T-helper 17 cell (primary cell): ENCODE measurements around the gene SHC3. TPM values are rescaled to one million over a fixed set of nuclear protein-coding genes. Genes with fewer than 3 reads are reported as not detected.

Source experiments
- ATAC-seq: fragments of 150-1000 bp; cut with Tn5 transposase; 2 replicates; pipeline ENCODE4 v1.10.0; 2021; ENCODE audit warnings: mild to moderate bottlenecking, moderate library complexity
- DNase-seq, 3 donors: peaks; one replicate each; pipeline versions ENCODE4 v3.0.0 to v3.0.0-alpha.2; 2020 to 2021
- H3K9me3 ChIP-seq: one replicate; pipeline ENCODE4 v1.7.0; 2013; ENCODE audit warnings: low read length, mild to moderate bottlenecking; ENCODE audit not compliant: control insufficient read depth, poor library complexity, severe bottlenecking
- H3K27ac Mint-ChIP-seq: one replicate; pipeline ENCODE4 v1.8.0; 2022; ENCODE audit warnings: mild to moderate bottlenecking, moderate library complexity, mixed read lengths
- H3K27me3 Mint-ChIP-seq: one replicate; pipeline ENCODE4 v1.8.0; 2022; ENCODE audit warnings: mixed read lengths
- H3K36me3 Mint-ChIP-seq: one replicate; pipeline ENCODE4 v1.8.0; 2022; ENCODE audit warnings: low read depth, mixed read lengths
- H3K4me1 Mint-ChIP-seq: one replicate; pipeline ENCODE4 v1.8.0; 2022; ENCODE audit warnings: mild to moderate bottlenecking, mixed read lengths
- H3K4me3 Mint-ChIP-seq: one replicate; pipeline ENCODE4 v1.8.0; 2022; ENCODE audit warnings: mild to moderate bottlenecking, moderate library complexity, mixed read lengths
- total RNA-seq, 4 donors: library from RNA in 2 of 4; stranded (reverse) in 2 of 4; gene quantifications; one replicate each; pipeline ENCODE4 v1.2.3 and lab custom pipeline; 2022 to 2026

Gene SHC3
- total RNA-seq, 2 donors from 2014 or later = not detected

DNA sequence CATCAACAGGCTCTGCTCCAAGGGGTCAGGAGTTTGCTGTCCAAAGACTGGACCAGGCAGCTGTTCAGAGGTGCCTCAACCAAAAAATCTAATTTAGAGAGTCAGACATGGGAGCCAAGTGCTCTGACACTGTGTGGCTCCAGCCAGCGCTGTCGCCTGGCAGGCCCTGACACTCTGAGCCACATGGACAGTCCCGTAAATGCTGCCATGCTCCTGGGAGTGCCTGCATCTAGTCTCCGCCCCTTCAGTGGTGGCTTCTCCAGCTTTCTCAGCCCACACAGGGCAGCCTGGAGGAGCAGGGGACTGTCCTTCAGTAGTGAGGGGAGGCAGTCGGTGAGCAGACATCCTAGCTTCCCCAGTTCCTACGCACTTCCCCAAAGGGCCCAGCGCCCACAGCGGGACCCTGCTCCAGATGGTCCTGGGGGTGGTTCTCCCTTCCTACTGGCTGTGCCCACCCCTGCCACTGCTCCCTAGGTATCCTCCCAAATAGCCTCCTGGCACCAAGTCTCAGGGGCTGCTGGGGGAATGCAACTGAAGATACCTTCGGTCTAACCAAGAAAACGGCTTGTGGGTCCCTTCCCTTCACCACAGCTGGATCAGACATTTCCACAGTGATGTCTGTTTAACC is 72.3 kb downstream of the SHC3 start:
- ATAC-seq = no peak
- Mint-ChIP-seq H3K36me3 (peaks cover 3% of the 10 kb centered on the region), H3K27me3 (peaks cover 32% of the 10 kb centered on the region), H3K4me3 (no peak overlapping the region), H3K4me1 (no peaks in the 10 kb centered on the region), H3K27ac (no peak overlapping the region)
- H3K9me3 ChIP-seq = no peaks in the 10 kb centered on the region
- no peak for DNase-seq

DNA sequence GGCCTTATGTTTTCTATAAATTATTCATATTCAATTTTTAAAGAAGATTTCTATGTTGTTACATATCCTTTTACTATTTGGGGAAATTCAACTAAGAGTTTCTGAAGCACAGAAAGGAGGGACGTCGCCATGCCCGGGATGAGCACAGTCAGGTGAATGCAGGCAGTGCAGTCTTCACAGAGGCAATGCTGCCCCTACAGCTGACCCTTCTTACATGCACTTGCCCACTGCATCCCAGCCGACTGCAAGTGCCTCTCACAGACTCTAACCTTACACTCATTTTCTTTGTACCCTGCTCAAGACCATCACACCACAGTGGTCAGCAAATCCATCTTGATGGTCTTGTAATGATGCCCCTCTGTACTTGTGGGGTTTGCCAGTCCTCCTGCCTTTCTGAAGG is 73.8 kb downstream of the SHC3 start:
- ATAC-seq (no peak), DNase-seq (no peak)
- no peak overlapping the region for H3K4me3 Mint-ChIP-seq
- H3K27ac Mint-ChIP-seq = no peak overlapping the region
- no peaks in the 10 kb centered on the region for H3K4me1 Mint-ChIP-seq
- peaks cover 25% of the 10 kb centered on the region for H3K27me3 Mint-ChIP-seq
- no peaks in the 10 kb centered on the region for H3K9me3 ChIP-seq
- peaks cover 3% of the 10 kb centered on the region for H3K36me3 Mint-ChIP-seq

DNA sequence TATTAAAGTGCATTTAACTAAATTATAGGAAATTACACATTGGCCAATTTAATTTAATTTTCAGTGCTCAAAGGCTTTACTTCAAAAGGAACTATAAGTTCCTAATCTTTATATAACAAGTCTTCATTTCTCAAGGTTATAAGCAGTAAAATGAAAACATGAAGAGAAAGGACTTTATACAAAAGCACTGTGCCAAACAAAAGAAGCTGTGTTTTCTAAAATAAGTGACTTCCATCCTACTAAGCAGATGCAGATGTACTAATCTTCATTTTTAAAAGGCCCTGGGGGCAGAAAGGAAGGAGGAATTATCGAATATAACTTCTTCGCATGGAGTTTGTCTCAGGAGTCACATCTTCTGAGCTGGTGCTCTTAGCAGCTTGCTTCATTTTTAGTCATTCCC is 81.4 kb downstream of the SHC3 start:
- ATAC-seq = no peak
- no peaks in the 10 kb centered on the region for H3K36me3 Mint-ChIP-seq
- no peaks in the 10 kb centered on the region for H3K9me3 ChIP-seq

DNA sequence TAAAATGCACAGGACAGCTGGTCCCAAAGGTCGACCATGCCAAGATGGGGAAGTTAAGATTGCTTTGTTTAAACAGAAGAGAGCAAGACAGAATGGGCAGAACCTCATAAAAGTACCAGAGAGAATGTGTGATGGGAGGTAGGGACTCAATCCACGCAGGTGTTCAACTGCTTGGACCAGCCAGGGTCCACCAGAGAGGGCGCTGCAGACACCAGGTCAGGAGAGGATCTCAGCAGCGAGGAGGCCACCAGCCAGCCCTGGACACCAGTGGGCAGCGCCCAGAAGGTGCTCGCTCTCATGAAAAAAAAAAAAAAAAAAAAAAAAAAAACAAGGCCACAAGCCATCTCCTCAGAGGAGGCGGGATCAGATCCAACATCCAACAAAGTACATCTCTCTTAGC is 81.8 kb downstream of the SHC3 start:
- no peak for DNase-seq

More for the DNA sequence above, 81.4 kb downstream of the SHC3 start:
- no peak for DNase-seq
- no peak overlapping the region for H3K27ac Mint-ChIP-seq
- peaks cover 23% of the 10 kb centered on the region for H3K27me3 Mint-ChIP-seq
- H3K4me1 Mint-ChIP-seq = no peaks in the 10 kb centered on the region
- H3K4me3 Mint-ChIP-seq = no peak overlapping the region

DNA sequence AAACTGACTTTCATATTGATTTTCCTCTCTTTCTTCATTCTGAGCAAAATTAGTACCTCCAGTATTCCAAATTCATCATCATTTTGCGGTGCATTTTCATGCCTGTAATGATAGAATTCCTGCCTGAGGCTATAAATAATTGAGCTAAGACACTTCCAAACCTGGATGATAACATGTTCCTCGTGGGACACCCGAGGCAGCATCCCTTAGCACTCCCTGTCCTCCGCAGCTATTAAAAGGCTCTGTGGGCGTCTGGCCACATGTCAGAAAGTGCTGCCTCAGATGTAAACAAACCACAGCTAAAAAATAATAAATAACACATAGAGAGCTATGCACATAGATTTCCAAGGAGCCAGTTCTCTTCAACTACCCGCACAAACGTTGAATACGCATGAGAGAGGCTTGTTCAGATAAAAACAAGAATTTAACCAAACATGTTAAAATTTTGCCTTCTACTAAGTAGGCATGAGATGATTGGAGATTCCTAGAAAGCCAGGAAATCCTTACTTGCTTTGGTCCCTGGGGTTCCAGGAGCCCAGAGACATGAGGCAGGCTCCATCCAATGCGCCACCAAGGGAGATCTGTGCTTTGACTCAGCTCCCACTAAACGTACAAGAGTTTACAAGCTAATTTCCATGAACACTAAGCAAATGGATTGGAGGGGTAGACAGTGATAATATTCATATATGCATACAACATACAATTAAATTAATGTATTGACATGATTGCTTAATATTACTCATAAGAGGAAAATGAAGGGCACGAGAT is 82.7 kb downstream of the SHC3 start:
- H3K27me3 Mint-ChIP-seq = peaks cover 23% of the 10 kb centered on the region
- H3K4me3 Mint-ChIP-seq = no peak overlapping the region
- no peaks in the 10 kb centered on the region for H3K4me1 Mint-ChIP-seq
- no peak overlapping the region for H3K27ac Mint-ChIP-seq
- ATAC-seq (no peak), DNase-seq (no peak)
- H3K36me3 Mint-ChIP-seq = no peaks in the 10 kb centered on the region
- H3K9me3 ChIP-seq = no peaks in the 10 kb centered on the region

More for the DNA sequence above, 81.8 kb downstream of the SHC3 start:
- no peak overlapping the region for H3K27ac Mint-ChIP-seq
- H3K27me3 Mint-ChIP-seq = peaks cover 23% of the 10 kb centered on the region
- no peak overlapping the region for H3K4me3 Mint-ChIP-seq
- no peaks in the 10 kb centered on the region for H3K36me3 Mint-ChIP-seq
- ATAC-seq = no peak
- no peaks in the 10 kb centered on the region for H3K9me3 ChIP-seq
- H3K4me1 Mint-ChIP-seq = no peaks in the 10 kb centered on the region

DNA sequence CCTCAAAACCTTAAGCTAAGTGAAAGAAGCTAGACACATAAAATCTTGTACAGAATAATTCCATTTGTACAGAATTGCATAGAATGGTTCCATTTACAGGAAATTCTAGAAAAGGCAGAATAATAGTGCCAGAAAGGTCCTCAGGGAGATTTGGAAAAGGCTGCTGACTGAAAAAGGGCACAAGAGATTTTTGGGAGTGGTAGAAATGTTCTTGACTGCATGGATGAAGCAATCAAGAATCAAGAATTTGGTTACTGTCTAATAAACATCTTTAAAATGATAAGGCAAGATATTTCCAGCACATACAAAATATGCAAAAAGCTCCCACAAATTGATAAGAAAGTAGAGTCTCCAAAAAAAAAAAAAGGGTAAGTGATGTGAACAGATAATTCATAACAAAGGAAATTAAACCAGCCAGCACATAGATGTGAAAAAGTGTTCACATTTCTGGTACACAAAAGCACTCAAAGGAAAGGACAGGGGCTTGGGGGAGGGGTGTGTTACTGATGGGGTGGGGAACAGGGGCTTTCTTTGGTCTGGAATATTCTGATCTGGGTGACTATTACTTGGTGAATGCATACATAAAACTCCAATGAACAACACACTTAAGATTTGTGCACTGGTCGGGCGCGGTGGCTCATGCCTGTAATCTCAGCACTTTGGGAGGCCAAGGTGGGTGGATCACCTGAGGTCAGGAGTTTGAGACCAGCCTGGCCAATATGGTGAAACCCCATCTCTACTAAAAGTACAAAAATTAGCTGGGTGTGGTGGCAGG is 85.2 kb downstream of the SHC3 start:
- no peaks in the 10 kb centered on the region for H3K9me3 ChIP-seq
- Mint-ChIP-seq H3K36me3 (no peaks in the 10 kb centered on the region), H3K4me3 (no peak overlapping the region), H3K27ac (no peak overlapping the region), H3K27me3 (peaks cover 36% of the 10 kb centered on the region), H3K4me1 (peaks cover 3% of the 10 kb centered on the region)
- no peak for ATAC-seq
- DNase-seq = no peak

DNA sequence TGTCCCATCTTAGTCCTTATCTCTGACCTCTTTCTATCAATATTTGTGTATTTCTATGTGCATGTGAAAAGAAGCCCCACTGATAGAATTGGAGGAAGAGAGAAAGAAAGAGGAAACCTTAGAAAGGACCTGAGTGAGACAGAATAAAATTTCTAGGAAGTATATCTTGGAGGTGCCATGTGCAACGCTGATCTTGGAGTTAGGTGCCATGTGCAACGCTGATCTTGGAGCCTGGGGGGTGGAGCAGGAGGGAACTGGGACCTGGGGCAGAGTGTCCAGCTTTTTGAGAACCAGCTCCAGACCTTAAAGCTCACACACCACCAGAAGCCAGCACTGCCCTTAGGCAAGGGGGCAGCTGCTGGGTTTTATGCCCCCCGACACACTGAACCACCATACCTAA is 89.4 kb downstream of the SHC3 start:
- Mint-ChIP-seq H3K36me3 (no peaks in the 10 kb centered on the region), H3K4me1 (peaks cover 5% of the 10 kb centered on the region), H3K27me3 (peaks cover 39% of the 10 kb centered on the region), H3K27ac (no peak overlapping the region), H3K4me3 (no peak overlapping the region)
- H3K9me3 ChIP-seq = no peaks in the 10 kb centered on the region
- ATAC-seq = no peak
- no peak for DNase-seq

DNA sequence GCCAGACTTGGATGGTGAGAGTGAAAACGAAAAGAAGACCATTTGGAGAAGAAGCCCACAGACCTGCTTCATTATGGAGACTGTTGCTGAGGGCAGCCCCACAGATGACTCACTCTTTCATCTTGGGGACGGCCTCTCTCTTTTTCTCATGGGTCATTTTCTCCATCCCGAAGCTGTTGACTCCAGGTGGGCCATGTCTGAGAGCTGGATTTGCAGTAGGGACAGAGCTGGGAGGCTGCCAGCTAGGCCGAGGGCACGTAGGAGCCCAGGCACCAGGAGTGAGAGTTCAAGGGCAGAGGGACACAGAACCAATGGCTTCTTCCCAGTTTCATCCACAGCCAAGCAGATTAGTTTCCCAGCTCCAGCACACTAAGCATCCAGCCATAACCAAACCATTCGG is 95.0 kb downstream of the SHC3 start:
- no peak overlapping the region for H3K27ac Mint-ChIP-seq
- ATAC-seq = no peak
- DNase-seq = no peak
- no peak overlapping the region for H3K4me3 Mint-ChIP-seq
- H3K36me3 Mint-ChIP-seq = no peaks in the 10 kb centered on the region
- H3K27me3 Mint-ChIP-seq = peaks cover 59% of the 10 kb centered on the region
- peaks cover 4% of the 10 kb centered on the region for H3K4me1 Mint-ChIP-seq
- no peaks in the 10 kb centered on the region for H3K9me3 ChIP-seq

DNA sequence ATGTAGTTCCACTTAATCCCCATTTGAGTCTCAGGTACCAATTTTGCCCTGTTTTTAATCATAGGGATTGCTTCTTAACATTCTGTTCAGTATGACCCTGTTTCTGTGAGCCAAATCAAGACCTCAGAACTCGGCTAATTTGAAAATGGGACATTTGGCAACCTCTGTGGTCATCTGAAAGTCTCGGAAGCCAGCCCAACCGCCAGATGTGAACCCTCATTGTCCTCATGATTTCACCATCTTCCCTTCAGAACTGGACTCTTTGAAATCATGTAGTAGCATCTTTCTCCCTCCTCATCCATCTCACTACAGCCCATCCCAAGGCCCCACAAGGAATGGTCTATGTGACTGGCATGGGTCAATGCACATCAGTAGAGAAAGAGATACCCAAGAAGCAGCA is 98.4 kb downstream of the SHC3 start:
- no peak for ATAC-seq
- no peak overlapping the region for H3K4me3 Mint-ChIP-seq

DNA sequence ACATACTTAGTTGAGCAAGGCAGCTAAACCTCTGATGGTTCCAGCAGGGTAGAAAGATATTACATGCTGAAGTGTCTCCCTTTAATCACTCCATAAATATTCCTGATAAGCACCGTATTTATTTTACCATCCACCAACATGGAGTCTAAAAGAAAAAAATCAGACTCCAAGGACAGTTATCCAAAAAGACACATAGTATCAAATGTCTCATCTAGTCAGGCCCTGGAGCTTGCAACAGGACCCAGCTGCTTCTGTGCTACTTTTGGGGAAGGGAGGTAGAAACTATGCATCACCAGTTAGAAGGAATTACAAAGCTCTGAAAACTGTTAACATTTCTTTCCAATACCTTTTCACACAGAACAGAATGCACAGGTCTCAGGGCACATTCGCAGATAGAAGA is 99.2 kb downstream of the SHC3 start:
- Mint-ChIP-seq H3K4me1 (peaks cover 3% of the 10 kb centered on the region), H3K36me3 (no peaks in the 10 kb centered on the region), H3K27me3 (peaks cover 56% of the 10 kb centered on the region), H3K4me3 (no peak overlapping the region), H3K27ac (no peak overlapping the region)
- no peaks in the 10 kb centered on the region for H3K9me3 ChIP-seq
- DNase-seq = no peak
- no peak for ATAC-seq

More for the DNA sequence above, 98.4 kb downstream of the SHC3 start:
- Mint-ChIP-seq H3K27ac (no peak overlapping the region), H3K36me3 (no peaks in the 10 kb centered on the region), H3K27me3 (peaks cover 60% of the 10 kb centered on the region), H3K4me1 (peaks cover 3% of the 10 kb centered on the region)
- no peak for DNase-seq
- no peaks in the 10 kb centered on the region for H3K9me3 ChIP-seq

DNA sequence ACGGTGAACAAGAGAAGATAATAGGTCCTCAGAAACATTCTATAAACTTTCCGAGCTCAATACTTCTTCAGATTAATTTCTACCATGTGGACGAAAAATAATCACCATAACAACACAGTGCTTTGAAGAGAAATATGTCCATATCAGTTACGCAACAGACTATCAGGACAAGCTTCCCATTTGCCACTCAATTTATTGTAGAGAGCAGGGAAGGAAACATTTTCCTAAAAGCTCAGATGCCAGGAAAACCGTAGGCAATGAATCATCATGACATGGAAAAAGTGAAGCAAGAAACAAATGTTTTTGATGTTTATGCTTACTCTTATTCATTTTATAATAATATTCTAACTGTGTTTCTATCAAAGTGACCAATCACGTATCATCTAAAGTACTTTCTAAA is 99.8 kb downstream of the SHC3 start:
- Mint-ChIP-seq H3K36me3 (no peaks in the 10 kb centered on the region), H3K4me1 (peaks cover 3% of the 10 kb centered on the region), H3K27me3 (peaks cover 54% of the 10 kb centered on the region), H3K4me3 (no peak overlapping the region), H3K27ac (no peak overlapping the region)
- ATAC-seq (no peak), DNase-seq (no peak)
- H3K9me3 ChIP-seq = no peaks in the 10 kb centered on the region

DNA sequence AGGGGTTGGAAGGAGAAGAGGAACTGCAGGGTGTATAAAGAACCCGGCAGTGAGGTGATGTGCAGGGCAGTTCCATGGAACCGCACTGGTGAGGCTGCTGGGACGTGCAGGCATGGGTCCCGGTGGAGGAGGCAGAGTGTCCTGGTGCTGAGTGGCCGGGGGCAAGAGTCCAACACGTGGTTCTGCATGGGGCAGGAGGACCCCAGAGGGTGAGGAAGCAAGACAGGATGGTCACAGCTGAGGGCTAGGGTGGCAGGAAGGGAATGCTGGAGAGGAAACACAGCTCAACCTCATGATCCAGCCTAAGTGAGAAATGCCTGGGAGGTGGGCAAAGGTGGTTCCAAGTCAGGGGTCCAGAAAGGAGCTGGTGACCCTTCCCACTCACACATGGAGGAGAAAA is 100.2 kb downstream of the SHC3 start:
- no peaks in the 10 kb centered on the region for H3K9me3 ChIP-seq
- H3K36me3 Mint-ChIP-seq = no peaks in the 10 kb centered on the region
- no peak for DNase-seq
- peaks cover 54% of the 10 kb centered on the region for H3K27me3 Mint-ChIP-seq
- no peak overlapping the region for H3K27ac Mint-ChIP-seq
- ATAC-seq = no peak
- H3K4me1 Mint-ChIP-seq = peaks cover 3% of the 10 kb centered on the region
- H3K4me3 Mint-ChIP-seq = no peak overlapping the region

DNA sequence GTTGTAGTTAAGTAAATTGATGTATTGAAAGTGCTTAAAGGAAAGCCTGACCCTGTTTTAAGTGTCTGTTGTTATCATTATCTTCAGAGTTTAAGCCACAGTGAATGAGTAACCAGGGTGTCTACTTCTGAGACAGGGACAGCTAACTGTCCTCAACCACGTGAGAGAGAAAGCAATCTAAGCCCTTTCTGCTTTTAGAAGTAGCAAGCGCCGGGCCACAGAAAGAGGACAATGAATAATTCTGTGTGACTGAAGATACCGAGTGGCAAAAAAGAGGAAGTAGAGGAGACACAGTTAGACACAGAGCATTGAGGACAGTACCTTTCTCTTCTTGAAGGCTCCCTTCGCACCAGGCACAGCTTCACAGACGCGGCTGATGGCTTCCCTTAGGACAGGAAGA is 101.1 kb downstream of the SHC3 start:
- no peaks in the 10 kb centered on the region for H3K9me3 ChIP-seq
- Mint-ChIP-seq H3K4me1 (peaks cover 3% of the 10 kb centered on the region), H3K4me3 (no peak overlapping the region), H3K27me3 (peaks cover 51% of the 10 kb centered on the region), H3K27ac (no peak overlapping the region), H3K36me3 (no peaks in the 10 kb centered on the region)
- ATAC-seq (no peak), DNase-seq (no peak)
